ENCODE results near the gene RYR3.

The RYR3 gene

DNA sequence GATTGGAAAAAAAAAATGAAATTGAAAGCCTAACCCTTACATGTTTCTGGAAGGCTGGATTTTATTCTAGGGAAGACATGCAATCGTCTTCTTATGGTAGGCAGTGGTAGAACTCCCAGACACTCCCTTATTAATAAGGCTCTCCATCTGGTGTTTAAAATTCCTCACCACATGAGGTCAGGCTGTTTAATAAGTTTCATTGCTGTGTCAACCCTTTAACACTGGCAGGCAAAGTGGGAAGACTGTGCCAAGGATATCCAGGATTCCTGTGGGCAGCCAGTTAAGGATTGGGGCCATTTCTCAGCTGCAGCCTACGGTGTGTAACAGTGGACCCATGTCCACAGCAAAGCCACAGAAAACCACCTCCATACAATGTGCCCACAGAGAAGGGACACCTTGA, 432.0 kb downstream of the RYR3 start:
- no peak for DNase-seq

DNA sequence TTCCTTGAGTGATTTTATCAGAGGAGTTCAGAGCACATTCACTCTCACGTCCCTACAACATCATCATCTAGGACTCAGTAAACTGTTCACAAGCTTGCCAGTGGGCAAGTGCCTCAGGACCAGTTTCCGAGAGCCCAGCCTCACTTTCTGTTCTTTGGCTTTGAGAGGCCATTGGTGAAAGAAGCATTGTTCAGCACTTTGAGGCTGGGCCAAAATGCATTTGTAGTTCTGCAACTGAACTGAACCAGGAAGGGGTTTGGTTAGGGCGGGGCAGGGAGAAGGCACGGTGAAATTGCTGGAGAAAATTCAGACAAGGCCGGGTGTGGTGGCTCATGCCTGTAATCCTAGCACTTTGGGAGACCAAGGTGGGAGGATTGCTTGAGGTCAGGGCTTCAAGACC, 435.4 kb downstream of the RYR3 start:
- Histone ChIP-seq H3K36me3 (no peaks in the 10 kb centered on the region; the same call in 1 of the 2 replicates), H3K4me3 (ENCODE audit: low read depth, low read length) (no peak overlapping the region), H3K4me1 (no peaks in the 10 kb centered on the region), H3K27me3 (no peaks in the 10 kb centered on the region), H3K9me3 (no peaks in the 10 kb centered on the region)
- DNase-seq = no peak
- TF ChIP-seq, protein P1, sequence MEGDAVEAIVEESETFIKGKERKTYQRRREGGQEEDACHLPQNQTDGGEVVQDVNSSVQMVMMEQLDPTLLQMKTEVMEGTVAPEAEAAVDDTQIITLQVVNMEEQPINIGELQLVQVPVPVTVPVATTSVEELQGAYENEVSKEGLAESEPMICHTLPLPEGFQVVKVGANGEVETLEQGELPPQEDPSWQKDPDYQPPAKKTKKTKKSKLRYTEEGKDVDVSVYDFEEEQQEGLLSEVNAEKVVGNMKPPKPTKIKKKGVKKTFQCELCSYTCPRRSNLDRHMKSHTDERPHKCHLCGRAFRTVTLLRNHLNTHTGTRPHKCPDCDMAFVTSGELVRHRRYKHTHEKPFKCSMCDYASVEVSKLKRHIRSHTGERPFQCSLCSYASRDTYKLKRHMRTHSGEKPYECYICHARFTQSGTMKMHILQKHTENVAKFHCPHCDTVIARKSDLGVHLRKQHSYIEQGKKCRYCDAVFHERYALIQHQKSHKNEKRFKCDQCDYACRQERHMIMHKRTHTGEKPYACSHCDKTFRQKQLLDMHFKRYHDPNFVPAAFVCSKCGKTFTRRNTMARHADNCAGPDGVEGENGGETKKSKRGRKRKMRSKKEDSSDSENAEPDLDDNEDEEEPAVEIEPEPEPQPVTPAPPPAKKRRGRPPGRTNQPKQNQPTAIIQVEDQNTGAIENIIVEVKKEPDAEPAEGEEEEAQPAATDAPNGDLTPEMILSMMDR (IDR thresholded peaks at IDR 0.05; ENCODE audit: low read depth, low read length) = no peak

More for the DNA sequence above, 432.0 kb downstream of the RYR3 start:
- no peaks in the 10 kb centered on the region; the same call in 1 of the 2 replicates for H3K36me3 ChIP-seq
- H3K4me1 ChIP-seq = no peaks in the 10 kb centered on the region; the same call in 1 of the 2 replicates
- no peaks in the 10 kb centered on the region for H3K27me3 ChIP-seq
- no peaks in the 10 kb centered on the region for H3K9me3 ChIP-seq
- no peak overlapping the region for H3K4me3 ChIP-seq (ENCODE audit: low read depth, low read length)
- TF ChIP-seq, protein P1 (IDR thresholded peaks at IDR 0.05; ENCODE audit: low read depth, low read length) = no peak

DNA sequence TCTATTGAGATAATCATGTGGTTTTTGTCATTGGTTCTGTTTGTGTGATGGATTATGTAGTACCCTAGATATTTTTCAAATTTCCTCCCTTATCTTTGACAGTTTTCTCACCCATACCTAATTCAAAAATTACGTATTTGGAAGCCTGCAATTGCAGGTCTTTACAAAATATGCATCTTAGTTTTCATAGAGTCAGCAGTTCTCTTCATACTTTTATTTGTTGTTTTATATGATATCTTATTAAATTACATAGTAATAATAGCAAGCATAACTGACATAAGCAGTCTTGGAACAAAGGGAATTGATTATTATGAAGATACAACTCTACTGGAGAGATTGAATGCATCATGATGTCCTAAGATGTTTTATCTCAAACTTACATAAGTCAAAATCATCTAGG, 442.2 kb downstream of the RYR3 start:
- H3K4me3 ChIP-seq (ENCODE audit: low read depth, low read length) = no peak overlapping the region
- TF ChIP-seq, protein P1 (IDR thresholded peaks at IDR 0.05; ENCODE audit: low read depth, low read length) = no peak
- H3K36me3 ChIP-seq = no peaks in the 10 kb centered on the region
- no peaks in the 10 kb centered on the region for H3K27me3 ChIP-seq
- H3K9me3 ChIP-seq = no peaks in the 10 kb centered on the region; the same call in 1 of the 2 replicates
- no peak for DNase-seq
- H3K4me1 ChIP-seq = no peaks in the 10 kb centered on the region

DNA sequence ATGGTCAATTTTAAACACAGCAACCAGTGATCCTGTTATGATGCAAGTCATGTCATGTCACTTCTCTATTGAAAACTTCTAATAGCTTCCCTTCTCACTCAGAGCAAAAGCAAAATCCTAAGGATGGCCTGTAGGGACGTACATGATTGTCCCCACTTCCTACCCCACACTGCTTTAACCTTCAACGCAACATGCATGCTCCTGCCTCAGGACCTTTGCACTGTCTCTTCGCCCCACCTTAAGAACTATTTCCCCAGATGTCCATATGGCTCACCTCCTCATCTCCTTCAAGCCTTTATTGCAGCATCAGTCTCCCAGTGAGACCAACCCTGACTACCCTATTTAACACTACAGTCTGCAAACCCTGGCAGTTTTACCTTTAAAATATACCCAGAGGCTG, 443.5 kb downstream of the RYR3 start:
- H3K9me3 ChIP-seq = no peaks in the 10 kb centered on the region; the same call in 1 of the 2 replicates
- no peaks in the 10 kb centered on the region for H3K4me1 ChIP-seq
- TF ChIP-seq, protein P1 (IDR thresholded peaks at IDR 0.05; ENCODE audit: low read depth, low read length) = no peak
- H3K27me3 ChIP-seq = no peaks in the 10 kb centered on the region
- no peak overlapping the region for H3K4me3 ChIP-seq (ENCODE audit: low read depth, low read length)
- DNase-seq = no peak
- H3K36me3 ChIP-seq = no peaks in the 10 kb centered on the region

DNA sequence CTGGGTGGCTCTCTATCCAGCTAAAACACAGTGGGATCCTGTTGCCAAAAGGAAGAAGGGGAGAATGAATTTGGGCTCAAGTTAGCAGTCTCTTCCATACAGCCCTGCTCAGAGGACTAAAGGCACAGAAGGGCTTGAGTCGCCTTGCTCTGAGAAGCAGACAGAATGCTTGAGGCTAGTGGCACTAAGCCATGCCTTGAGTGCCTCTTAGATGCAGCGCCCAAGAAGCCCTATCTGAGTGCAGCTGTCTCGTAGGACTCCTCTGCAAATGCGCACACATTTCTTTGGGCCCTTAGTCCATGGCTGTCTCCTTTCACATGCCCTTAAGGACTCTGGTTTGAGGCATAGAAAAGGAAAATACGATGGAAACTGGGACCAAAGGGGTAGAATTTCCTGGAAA, 446.2 kb downstream of the RYR3 start:
- H3K4me3 ChIP-seq (ENCODE audit: low read depth, low read length) = no peak overlapping the region
- H3K4me1 ChIP-seq = no peaks in the 10 kb centered on the region
- no peaks in the 10 kb centered on the region; the same call in 1 of the 2 replicates for H3K9me3 ChIP-seq
- no peaks in the 10 kb centered on the region for H3K36me3 ChIP-seq
- no peak for DNase-seq
- no peaks in the 10 kb centered on the region for H3K27me3 ChIP-seq
- TF ChIP-seq, protein P1 (IDR thresholded peaks at IDR 0.05; ENCODE audit: low read depth, low read length) = no peak

DNA sequence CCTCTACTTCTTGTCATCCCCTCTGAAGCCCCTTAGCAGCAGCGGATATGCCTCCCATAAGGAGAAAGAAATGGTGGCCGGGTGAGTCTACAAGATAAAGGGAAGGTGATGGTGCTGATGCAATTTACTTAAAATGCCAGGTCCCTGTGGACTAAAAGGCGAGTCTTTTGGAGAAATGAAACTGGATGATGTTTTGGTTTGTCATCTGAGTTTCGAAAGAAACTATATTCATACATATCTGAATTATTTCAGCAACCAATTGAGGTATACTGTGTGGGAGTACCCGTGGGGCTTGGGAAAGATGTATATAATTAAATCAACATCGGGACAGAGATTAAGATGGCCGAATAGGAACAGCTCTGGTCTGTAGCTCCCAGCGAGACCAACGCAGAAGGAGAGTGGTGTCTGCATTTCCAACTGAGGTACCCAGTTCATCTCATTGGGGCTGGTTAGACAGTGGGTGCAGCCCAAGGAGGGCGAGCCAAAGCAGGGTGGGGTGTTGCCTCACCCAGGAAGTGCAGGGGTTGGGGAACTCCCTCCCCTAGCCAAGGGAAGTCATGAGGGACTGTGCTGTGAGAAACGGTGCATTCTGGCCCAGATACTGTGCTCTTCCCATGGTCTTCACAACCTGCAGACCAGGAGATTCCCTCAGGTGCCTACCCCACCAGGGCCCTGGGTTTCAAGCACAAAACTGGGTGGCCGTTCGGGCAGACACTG, 446.9 kb downstream of the RYR3 start:
- no peaks in the 10 kb centered on the region for H3K27me3 ChIP-seq
- no peak for DNase-seq
- H3K9me3 ChIP-seq = no peaks in the 10 kb centered on the region; the same call in 1 of the 2 replicates
- H3K36me3 ChIP-seq = no peaks in the 10 kb centered on the region
- no peaks in the 10 kb centered on the region for H3K4me1 ChIP-seq
- TF ChIP-seq, protein P1 (IDR thresholded peaks at IDR 0.05; ENCODE audit: low read depth, low read length) = no peak
- H3K4me3 ChIP-seq (ENCODE audit: low read depth, low read length) = no peak overlapping the region
